Measurements from ENCODE around the gene EOGT.

Gene EOGT

GRCh38 chr3:68964694-68965093 lies 48.8 kb downstream of the EOGT start:
- H3K27me3 ChIP-seq (ENCODE audit: insufficient read depth, low read length, poor library complexity), result no peaks in the 10 kb centered on the region
- no peak for DNase-seq
- no peaks in the 10 kb centered on the region for H3K36me3 ChIP-seq (ENCODE audit: control insufficient read depth, insufficient read depth, low read length)
- no peak overlapping the region for H3K27ac ChIP-seq (ENCODE audit: low read depth, low read length)
- H4K5ac ChIP-seq (ENCODE audit: low read length), result no peak overlapping the region
- H3K79me1 ChIP-seq (ENCODE audit: low read length), result no peaks in the 10 kb centered on the region
- H3K4me3 ChIP-seq (ENCODE audit: low read length), result no peak overlapping the region
- no peak overlapping the region for H3K56ac ChIP-seq (ENCODE audit: low read length)
- H3K18ac ChIP-seq (ENCODE audit: low read length), result no peak overlapping the region
- no peak overlapping the region for H2AK5ac ChIP-seq (ENCODE audit: low read length)
- no peaks in the 10 kb centered on the region for H3K4me1 ChIP-seq (ENCODE audit: control insufficient read depth, low read depth, low read length)
- no peak overlapping the region for H3K23ac ChIP-seq (ENCODE audit: low read length)
- no peak overlapping the region for H3K4me2 ChIP-seq (ENCODE audit: low read length)
- H3K4ac ChIP-seq (ENCODE audit: low read depth, low read length), result no peak overlapping the region
- H2BK15ac ChIP-seq (replicated peaks; ENCODE audit: low read depth), result no peak overlapping the region
- no peak overlapping the region for H2BK120ac ChIP-seq (ENCODE audit: low read depth, low read length)
- no peak overlapping the region for H3K9ac ChIP-seq (ENCODE audit: low read length)
- no CpG with 5 or more reads among the region's 2 CpGs for WGBS (ENCODE audit: extremely low coverage, insufficient coverage, low lambda C conversion rate)
- no peaks in the 10 kb centered on the region for H3K79me2 ChIP-seq (ENCODE audit: control insufficient read depth, insufficient read depth, low read length)
- H2BK5ac ChIP-seq (ENCODE audit: low read length), result no peak overlapping the region
- no peak overlapping the region for H4K8ac ChIP-seq (ENCODE audit: low read depth, low read length)

- H4K8ac ChIP-seq (ENCODE audit: low read depth, low read length), result no peak overlapping the region
- H4K5ac ChIP-seq (ENCODE audit: low read length), result no peak overlapping the region
- H3K27ac ChIP-seq (ENCODE audit: low read depth, low read length), result no peak overlapping the region
- H2BK120ac ChIP-seq (ENCODE audit: low read depth, low read length), result no peak overlapping the region
- H3K4me2 ChIP-seq (ENCODE audit: low read length), result no peak overlapping the region
- DNase-seq, result no peak
- no peak overlapping the region for H3K23ac ChIP-seq (ENCODE audit: low read length)
- no peaks in the 10 kb centered on the region for H3K36me3 ChIP-seq (ENCODE audit: control insufficient read depth, insufficient read depth, low read length)
- H3K79me2 ChIP-seq (ENCODE audit: control insufficient read depth, insufficient read depth, low read length), result no peaks in the 10 kb centered on the region
- H3K56ac ChIP-seq (ENCODE audit: low read length), result no peak overlapping the region
- H3K4me1 ChIP-seq (ENCODE audit: control insufficient read depth, low read depth, low read length), result no peaks in the 10 kb centered on the region
- no peak overlapping the region for H3K4me3 ChIP-seq (ENCODE audit: low read length)
- no peak overlapping the region for H3K4ac ChIP-seq (ENCODE audit: low read depth, low read length)
- no peak overlapping the region for H3K18ac ChIP-seq (ENCODE audit: low read length)
- no peaks in the 10 kb centered on the region for H3K79me1 ChIP-seq (ENCODE audit: low read length)
- no peak overlapping the region for H2BK5ac ChIP-seq (ENCODE audit: low read length)
- no peak overlapping the region for H3K9ac ChIP-seq (ENCODE audit: low read length)
- no peaks in the 10 kb centered on the region for H3K27me3 ChIP-seq (ENCODE audit: insufficient read depth, low read length, poor library complexity)
- no peak overlapping the region for H2BK15ac ChIP-seq (replicated peaks; ENCODE audit: low read depth)
- H2AK5ac ChIP-seq (ENCODE audit: low read length), result no peak overlapping the region
- no CpG with 5 or more reads among the region's 5 CpGs for WGBS (ENCODE audit: extremely low coverage, insufficient coverage, low lambda C conversion rate)
Measured at GRCh38 chr3:68963891-68964290, 49.6 kb downstream of the EOGT start.

- Histone ChIP-seq H3K79me1 (ENCODE audit: low read length) (no peaks in the 10 kb centered on the region), H3K9ac (ENCODE audit: low read length) (no peak overlapping the region), H3K18ac (ENCODE audit: low read length) (no peak overlapping the region), H3K4me3 (ENCODE audit: low read length) (no peak overlapping the region), H3K4me1 (ENCODE audit: control insufficient read depth, low read depth, low read length) (no peaks in the 10 kb centered on the region), H3K36me3 (ENCODE audit: control insufficient read depth, insufficient read depth, low read length) (no peaks in the 10 kb centered on the region), H3K27ac (ENCODE audit: low read depth, low read length) (no peak overlapping the region), H2AK5ac (ENCODE audit: low read length) (no peak overlapping the region), H3K23ac (ENCODE audit: low read length) (no peak overlapping the region), H2BK15ac (replicated peaks; ENCODE audit: low read depth) (no peak overlapping the region), H2BK120ac (ENCODE audit: low read depth, low read length) (no peak overlapping the region), H3K27me3 (ENCODE audit: insufficient read depth, low read length, poor library complexity) (no peaks in the 10 kb centered on the region), H3K4ac (ENCODE audit: low read depth, low read length) (no peak overlapping the region), H3K79me2 (ENCODE audit: control insufficient read depth, insufficient read depth, low read length) (no peaks in the 10 kb centered on the region), H4K8ac (ENCODE audit: low read depth, low read length) (no peak overlapping the region), H3K4me2 (ENCODE audit: low read length) (no peak overlapping the region), H3K56ac (ENCODE audit: low read length) (no peak overlapping the region), H4K5ac (ENCODE audit: low read length) (no peak overlapping the region), H2BK5ac (ENCODE audit: low read length) (no peak overlapping the region)
- no peak for DNase-seq
Measured at GRCh38 chr3:68963376-68963775, 50.1 kb downstream of the EOGT start.

GRCh38 chr3:68958932-68959331 lies 54.6 kb downstream of the EOGT start:
- Histone ChIP-seq H2BK15ac (replicated peaks; ENCODE audit: low read depth) (no peak overlapping the region), H3K4me2 (ENCODE audit: low read length) (no peak overlapping the region), H3K23ac (ENCODE audit: low read length) (no peak overlapping the region), H3K18ac (ENCODE audit: low read length) (no peak overlapping the region), H3K9ac (ENCODE audit: low read length) (no peak overlapping the region), H3K56ac (ENCODE audit: low read length) (no peak overlapping the region), H3K4ac (ENCODE audit: low read depth, low read length) (no peak overlapping the region), H2BK5ac (ENCODE audit: low read length) (no peak overlapping the region), H3K4me1 (ENCODE audit: control insufficient read depth, low read depth, low read length) (no peaks in the 10 kb centered on the region), H3K79me2 (ENCODE audit: control insufficient read depth, insufficient read depth, low read length) (no peaks in the 10 kb centered on the region), H4K8ac (ENCODE audit: low read depth, low read length) (no peak overlapping the region), H3K27me3 (ENCODE audit: insufficient read depth, low read length, poor library complexity) (no peaks in the 10 kb centered on the region), H4K5ac (ENCODE audit: low read length) (no peak overlapping the region), H2AK5ac (ENCODE audit: low read length) (no peak overlapping the region), H3K79me1 (ENCODE audit: low read length) (no peaks in the 10 kb centered on the region), H2BK120ac (ENCODE audit: low read depth, low read length) (no peak overlapping the region), H3K27ac (ENCODE audit: low read depth, low read length) (no peak overlapping the region), H3K4me3 (ENCODE audit: low read length) (no peak overlapping the region), H3K36me3 (ENCODE audit: control insufficient read depth, insufficient read depth, low read length) (no peaks in the 10 kb centered on the region)
- WGBS (ENCODE audit: extremely low coverage, insufficient coverage, low lambda C conversion rate), result no CpG with 5 or more reads among the region's 3 CpGs
- DNase-seq, result no peak

- Histone ChIP-seq H2BK5ac (ENCODE audit: low read length) (no peak overlapping the region), H3K4ac (ENCODE audit: low read depth, low read length) (no peak overlapping the region), H2AK5ac (ENCODE audit: low read length) (no peak overlapping the region), H3K27me3 (ENCODE audit: insufficient read depth, low read length, poor library complexity) (no peaks in the 10 kb centered on the region), H3K23ac (ENCODE audit: low read length) (no peak overlapping the region), H3K4me1 (ENCODE audit: control insufficient read depth, low read depth, low read length) (no peaks in the 10 kb centered on the region), H4K5ac (ENCODE audit: low read length) (no peak overlapping the region), H3K56ac (ENCODE audit: low read length) (no peak overlapping the region), H3K18ac (ENCODE audit: low read length) (no peak overlapping the region), H3K4me2 (ENCODE audit: low read length) (no peak overlapping the region), H4K8ac (ENCODE audit: low read depth, low read length) (no peak overlapping the region), H3K36me3 (ENCODE audit: control insufficient read depth, insufficient read depth, low read length) (no peaks in the 10 kb centered on the region), H3K4me3 (ENCODE audit: low read length) (no peak overlapping the region), H2BK120ac (ENCODE audit: low read depth, low read length) (no peak overlapping the region), H3K79me1 (ENCODE audit: low read length) (no peaks in the 10 kb centered on the region), H3K9ac (ENCODE audit: low read length) (no peak overlapping the region), H2BK15ac (replicated peaks; ENCODE audit: low read depth) (no peak overlapping the region), H3K27ac (ENCODE audit: low read depth, low read length) (no peak overlapping the region), H3K79me2 (ENCODE audit: control insufficient read depth, insufficient read depth, low read length) (no peaks in the 10 kb centered on the region)
- DNase-seq, result no peak
- WGBS (ENCODE audit: extremely low coverage, insufficient coverage, low lambda C conversion rate), result no CpG with 5 or more reads among the region's 3 CpGs
Measured at GRCh38 chr3:68957895-68958294, 55.6 kb downstream of the EOGT start.

GRCh38 chr3:68953816-68954444 lies 59.6 kb downstream of the EOGT start:
- Histone ChIP-seq H3K4me1 (ENCODE audit: control insufficient read depth, low read depth, low read length) (no peaks in the 10 kb centered on the region), H3K4me2 (ENCODE audit: low read length) (no peak overlapping the region), H3K36me3 (ENCODE audit: control insufficient read depth, insufficient read depth, low read length) (no peaks in the 10 kb centered on the region), H2BK120ac (ENCODE audit: low read depth, low read length) (no peak overlapping the region), H3K79me1 (ENCODE audit: low read length) (no peaks in the 10 kb centered on the region), H3K27ac (ENCODE audit: low read depth, low read length) (no peak overlapping the region), H4K8ac (ENCODE audit: low read depth, low read length) (no peak overlapping the region), H2BK5ac (ENCODE audit: low read length) (no peak overlapping the region), H3K9ac (ENCODE audit: low read length) (no peak overlapping the region), H2BK15ac (replicated peaks; ENCODE audit: low read depth) (no peak overlapping the region), H3K4me3 (ENCODE audit: low read length) (no peak overlapping the region), H2AK5ac (ENCODE audit: low read length) (no peak overlapping the region), H3K56ac (ENCODE audit: low read length) (no peak overlapping the region), H3K79me2 (ENCODE audit: control insufficient read depth, insufficient read depth, low read length) (no peaks in the 10 kb centered on the region), H3K27me3 (ENCODE audit: insufficient read depth, low read length, poor library complexity) (no peaks in the 10 kb centered on the region), H3K18ac (ENCODE audit: low read length) (no peak overlapping the region), H3K4ac (ENCODE audit: low read depth, low read length) (no peak overlapping the region), H3K23ac (ENCODE audit: low read length) (no peak overlapping the region), H4K5ac (ENCODE audit: low read length) (no peak overlapping the region)
- WGBS (ENCODE audit: extremely low coverage, insufficient coverage, low lambda C conversion rate), result no CpG with 5 or more reads among the region's 6 CpGs
- DNase-seq, result no peak

All from mesendoderm (in vitro differentiated cells).